Measurements from ENCODE around the gene SAV1. TPM values are rescaled to one million over a fixed set of nuclear protein-coding genes. Genes with fewer than 3 reads are reported as not detected.
"Not testable (repeated sequence)": the region's sequence is repeated elsewhere in the genome, so short reads cannot be mapped to it uniquely, and the experiment has no call there.

Gene SAV1
- total and polyA plus RNA-seq, 2 of the 4 experiments (the other 2 are of a cell fraction) = 17.0 to 18.8 TPM

GRCh38 chr14:50665300-50665699 is 2.8 kb downstream of the SAV1 start:
- CTCF ChIA-PET; H4K20me1 ChIP-seq (ENCODE audit: insufficient read depth, low read length); H4K91ac ChIP-seq (ENCODE audit: insufficient read depth, low read depth, low read length); H3K36me3 ChIP-seq (ENCODE audit: control insufficient read depth, insufficient read depth, low read length); H3K23ac ChIP-seq (ENCODE audit: low read depth, low read length); DNase-seq; H2AFZ ChIP-seq (replicated peaks; ENCODE audit: low read length, poor library complexity); ATAC-seq (ENCODE audit: low read depth); in situ Hi-C loops (cut with MboI; ENCODE audit: low sequenced_read_pairs); H2AK9ac ChIP-seq (replicated peaks; ENCODE audit: low read depth, low read length, poor library complexity); H3K14ac ChIP-seq (replicated peaks; ENCODE audit: low read depth, low read length); H4K5ac ChIP-seq (ENCODE audit: low read depth, low read length); H2BK15ac ChIP-seq (ENCODE audit: low read depth, low read length); H3K56ac ChIP-seq (ENCODE audit: extremely low read depth, insufficient read depth, low read length); dilution Hi-C loops (cut with HindIII; ENCODE audit: low sequenced_read_pairs, unreplicated experiment); H3K4ac ChIP-seq (ENCODE audit: low read depth, low read length); H3K4me1 ChIP-seq (ENCODE audit: control insufficient read depth, insufficient read depth, low read length); H2BK20ac ChIP-seq (ENCODE audit: low read depth, low read length); BruUV-seq (replicated peaks); H3K9me3 ChIP-seq (ENCODE audit: control insufficient read depth, insufficient read depth, low read length); H3K9ac ChIP-seq (ENCODE audit: low read depth, low read length); H4K8ac ChIP-seq (ENCODE audit: low read depth in 2 of 2, low read length in 2 of 2); H3K27me3 ChIP-seq (ENCODE audit: control insufficient read depth, insufficient read depth, low read length); H3K4me3 ChIP-seq (ENCODE audit: insufficient read depth, low read depth, low read length); H3K9me1 ChIP-seq (ENCODE audit: insufficient read depth, low read length); H2BK5ac ChIP-seq (ENCODE audit: low read depth, low read length, poor library complexity, severe bottlenecking); H3K27ac ChIP-seq (ENCODE audit: insufficient read depth, low read length); H2AK5ac ChIP-seq (ENCODE audit: low read depth, low read length); POLR2A ChIA-PET (ENCODE audit: unreplicated experiment); H2BK120ac ChIP-seq (ENCODE audit: low read depth, low read length); H3K18ac ChIP-seq (ENCODE audit: low read depth, low read length): not testable (repeated sequence)
- Histone ChIP-seq H3K4me2 (ENCODE audit: low read depth, low read length) (peak overlapping the region; percentile 32), H3K79me1 (ENCODE audit: low read depth in 1 of 2, low read length in 2 of 2) (peaks cover 8 to 41% of the 10 kb centered on the region in 2 experiments; a peak in 3 of 4 replicates)
- intact Hi-C loops (cut with micrococcal nuclease) = loop anchor here (5.0 to 10.0 kb wide), 3 partner anchors 57 to 200 kb away; no protein-coding TSS in a partner anchor
- no CpG with 5 or more reads among the region's 5 CpGs for WGBS, 2 experiments (ENCODE audit: extremely low coverage in 2 of 2, insufficient read length in 1 of 2)

- intact Hi-C loops (cut with micrococcal nuclease) = loop anchor here (10.0 kb wide), 1 partner anchor 200 kb away; no protein-coding TSS in a partner anchor
- H4K20me1 ChIP-seq (ENCODE audit: insufficient read depth, low read length); H2BK5ac ChIP-seq (ENCODE audit: low read depth, low read length, poor library complexity, severe bottlenecking); H3K27me3 ChIP-seq (ENCODE audit: control insufficient read depth, insufficient read depth, low read length); H4K5ac ChIP-seq (ENCODE audit: low read depth, low read length); H3K56ac ChIP-seq (ENCODE audit: extremely low read depth, insufficient read depth, low read length); H3K14ac ChIP-seq (replicated peaks; ENCODE audit: low read depth, low read length); in situ Hi-C loops (cut with MboI; ENCODE audit: low sequenced_read_pairs); H3K27ac ChIP-seq (ENCODE audit: insufficient read depth, low read length); H3K9me1 ChIP-seq (ENCODE audit: insufficient read depth, low read length); ATAC-seq (ENCODE audit: low read depth); H2AK5ac ChIP-seq (ENCODE audit: low read depth, low read length); H2BK15ac ChIP-seq (ENCODE audit: low read depth, low read length); H3K18ac ChIP-seq (ENCODE audit: low read depth, low read length); H3K4me1 ChIP-seq (ENCODE audit: control insufficient read depth, insufficient read depth, low read length); H4K8ac ChIP-seq (ENCODE audit: low read depth in 2 of 2, low read length in 2 of 2); dilution Hi-C loops (cut with HindIII; ENCODE audit: low sequenced_read_pairs, unreplicated experiment); H3K4me2 ChIP-seq (ENCODE audit: low read depth, low read length); H4K91ac ChIP-seq (ENCODE audit: insufficient read depth, low read depth, low read length); H2AFZ ChIP-seq (replicated peaks; ENCODE audit: low read length, poor library complexity); H3K4me3 ChIP-seq (ENCODE audit: insufficient read depth, low read depth, low read length); H3K23ac ChIP-seq (ENCODE audit: low read depth, low read length); H2BK120ac ChIP-seq (ENCODE audit: low read depth, low read length); CTCF ChIA-PET; H2BK20ac ChIP-seq (ENCODE audit: low read depth, low read length); BruUV-seq (replicated peaks); H3K4ac ChIP-seq (ENCODE audit: low read depth, low read length); H2AK9ac ChIP-seq (replicated peaks; ENCODE audit: low read depth, low read length, poor library complexity); DNase-seq; H3K9me3 ChIP-seq (ENCODE audit: control insufficient read depth, insufficient read depth, low read length); H3K9ac ChIP-seq (ENCODE audit: low read depth, low read length); POLR2A ChIA-PET (ENCODE audit: unreplicated experiment): not testable (repeated sequence)
- Histone ChIP-seq H3K36me3 (ENCODE audit: control insufficient read depth, insufficient read depth, low read length) (peaks cover 10% of the 10 kb centered on the region), H3K79me1 (ENCODE audit: low read depth in 1 of 2, low read length in 2 of 2) (peaks cover 14 to 41% of the 10 kb centered on the region in 2 experiments; a peak in 3 of 4 replicates)
- 100% methylated on average over 1 of the region's 2 CpGs; no CpG with 5 or more reads in 1 of the 2 experiments for WGBS, 2 experiments (ENCODE audit: extremely low coverage in 2 of 2, insufficient read length in 1 of 2)
Observed at GRCh38 chr14:50664579-50664978, 3.5 kb downstream of the SAV1 start.
